GM19023 (cell line): ENCODE results near the gene GSG1L.
"Not testable (repeated sequence)": the region's sequence is repeated elsewhere in the genome, so short reads cannot be mapped to it uniquely, and the experiment has no call there.

ENCODE experiments used
- ATAC-seq: cut with Tn5 transposase; IDR thresholded peaks from one replicate; pipeline ENCODE4 v1.9.1; 2021; ENCODE audit warnings: mild to moderate bottlenecking, moderate library complexity; ENCODE audit not compliant: unreplicated experiment

Gene GSG1L

DNA sequence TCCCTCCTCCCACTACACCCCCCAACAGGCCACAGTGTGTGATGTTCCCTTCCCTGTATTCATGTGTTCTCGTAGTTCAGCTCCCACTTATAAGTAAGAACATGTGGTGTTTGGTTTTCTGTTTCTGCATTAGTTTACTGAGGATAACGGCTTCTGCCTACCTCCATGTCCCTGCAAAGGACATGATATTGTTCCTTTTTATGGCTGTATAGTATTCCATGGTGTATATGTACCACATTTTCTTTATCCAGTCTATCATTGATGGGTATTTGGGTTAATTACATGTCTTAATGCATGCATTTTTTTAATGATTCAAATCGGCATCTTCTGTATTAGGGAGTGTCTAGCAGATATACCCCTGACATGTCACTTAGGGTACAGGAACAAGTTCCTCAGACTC, 320.5 kb downstream of the GSG1L start:
- ATAC-seq = not testable (repeated sequence)

GRCh38 chr16:27742333-27742732, 321.2 kb downstream of the GSG1L start:
- no peak for ATAC-seq

DNA sequence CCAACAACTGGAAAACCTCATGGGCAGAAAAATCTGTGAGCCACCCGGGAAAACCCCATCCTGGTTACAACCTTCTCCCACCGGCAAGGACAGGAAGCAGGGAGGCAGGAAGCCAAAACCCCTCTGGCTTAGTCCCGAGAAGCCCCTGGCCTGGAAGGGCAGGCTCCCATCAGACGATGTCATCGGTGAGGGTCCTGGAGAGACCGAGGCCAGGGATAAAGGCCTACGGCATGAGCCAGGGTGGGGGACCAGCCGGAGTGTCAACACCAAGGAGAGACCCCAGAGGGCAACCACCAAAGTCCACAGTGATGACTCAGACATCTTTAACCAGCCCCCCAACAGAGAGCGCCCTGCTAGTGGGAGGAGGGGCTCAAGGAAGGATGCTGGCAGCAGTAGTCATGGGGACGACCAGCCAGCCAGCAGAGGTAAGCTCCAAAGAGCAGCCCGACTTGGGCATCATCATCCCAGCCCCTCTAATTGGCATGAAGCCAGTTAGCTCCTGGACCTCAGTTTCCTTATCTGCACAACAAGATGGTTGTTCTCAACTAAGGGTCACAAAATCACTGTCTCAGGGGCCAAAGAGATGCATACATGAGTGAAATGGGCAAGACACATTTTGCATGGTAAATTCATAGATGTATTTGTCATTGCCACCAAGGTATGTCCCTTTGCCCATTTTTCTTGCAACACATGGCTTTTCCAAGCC, 322.9 kb downstream of the GSG1L start:
- no peak for ATAC-seq

- ATAC-seq = no peak
These were observed 323.7 kb downstream of the GSG1L start for GRCh38 chr16:27739606-27740357.

GRCh38 chr16:27738596-27738995, 324.9 kb downstream of the GSG1L start:
- ATAC-seq = no peak
